PC-9 (cell line): ENCODE data around the gene SIX2. TPM values are rescaled to one million over a fixed set of nuclear protein-coding genes. Genes with fewer than 3 reads are reported as not detected.

ENCODE experiments used
- BruUV-seq: library from RNA; stranded (reverse); fragments of 400-500 nt; replicated peaks from 2 replicates; lab custom pipeline; 2021; lab: Mats Ljungman, UMichigan
- CTCF ChIA-PET: fragments of 300-600 bp; sonication (Branson Sonifier 250); formaldehyde crosslinking; loops from one replicate; lab custom pipeline; 2022; ENCODE audit warnings: antibody characterized with exemption; lab: Charles Lee
- POLR2A ChIA-PET: fragments of 300-600 bp; sonication (Branson Sonifier 250); formaldehyde crosslinking; loops from one replicate; lab custom pipeline; 2022; ENCODE audit warnings: antibody characterized with exemption; ENCODE audit not compliant: unreplicated experiment; lab: Charles Lee
- DNase-seq, 2 experiments: peaks; one replicate each; pipeline versions ENCODE4 v3.0.0 to v3.0.0-alpha.2; 2015 to 2022; ENCODE audit warnings: mixed read lengths in 1 of 2
- H2AFZ ChIP-seq: fragments of 200-600 bp; sonication (generic); 2 replicates; pipeline ENCODE4 v1.8.1; 2017; ENCODE audit warnings: antibody characterized with exemption
- H3F3A ChIP-seq: fragments of 200-600 bp; sonication (generic); 2 replicates; pipeline ENCODE4 v1.8.1; 2017; ENCODE audit warnings: antibody characterized with exemption, mild to moderate bottlenecking, low read depth; ENCODE audit not compliant: insufficient read depth
- H3K27ac ChIP-seq: fragments of 200-600 bp; sonication (generic); 2 replicates; pipeline ENCODE4 v1.6.1; 2016; ENCODE audit warnings: mixed run types
- H3K27me3 ChIP-seq: fragments of 200-600 bp; sonication (generic); 2 replicates; pipeline ENCODE4 v1.6.1; 2016; ENCODE audit warnings: low read depth, mixed run types; ENCODE audit not compliant: insufficient read depth
- H3K36me3 ChIP-seq: fragments of 200-600 bp; sonication (generic); 2 replicates; pipeline ENCODE4 v1.6.1; 2016; ENCODE audit warnings: low read depth, mixed run types
- H3K4me1 ChIP-seq: fragments of 200-600 bp; sonication (generic); replicated peaks from 2 replicates; pipeline ENCODE4 v1.6.1; 2016; ENCODE audit warnings: mixed run types; ENCODE audit not compliant: insufficient read depth
- H3K4me2 ChIP-seq: fragments of 200-600 bp; sonication (generic); 2 replicates; pipeline ENCODE4 v1.6.1; 2017; ENCODE audit warnings: mixed run types
- H3K4me3 ChIP-seq: fragments of 200-600 bp; sonication (generic); 2 replicates; pipeline ENCODE4 v1.6.1; 2016; ENCODE audit warnings: mixed run types
- H3K79me2 ChIP-seq: fragments of 200-600 bp; sonication (generic); 2 replicates; pipeline ENCODE4 v1.6.1; 2017; ENCODE audit warnings: low read depth, mixed run types
- H3K9me2 ChIP-seq: fragments of 200-600 bp; sonication (generic); 2 replicates; pipeline ENCODE4 v1.8.1; 2017; ENCODE audit warnings: mild to moderate bottlenecking; ENCODE audit not compliant: insufficient read depth
- H3K9me3 ChIP-seq: fragments of 200-600 bp; sonication (generic); 2 replicates; pipeline ENCODE4 v1.8.1; 2016; ENCODE audit warnings: low read depth; ENCODE audit not compliant: insufficient read depth
- H4K20me1 ChIP-seq: fragments of 200-600 bp; sonication (generic); 2 replicates; pipeline ENCODE4 v1.8.1; 2017; ENCODE audit not compliant: insufficient read depth
- CTCF ChIP-seq: fragments of 200-600 bp; sonication (generic); conservative IDR thresholded peaks from 2 replicates; pipeline ENCODE4 v1.6.1; 2017; ENCODE audit warnings: mixed run types, antibody characterized with exemption, mild to moderate bottlenecking, moderate library complexity
- EZH2 ChIP-seq: fragments of 200-600 bp; sonication (generic); IDR thresholded peaks from 2 replicates; pipeline ENCODE4 v1.8.0; 2017; ENCODE audit warnings: antibody characterized with exemption, low read depth
- intact Hi-C: fragments of 100-400 bp; cut with micrococcal nuclease; formaldehyde crosslinking; loops from one replicate; pipeline ENCODE4 v1.10.0; 2022; ENCODE audit not compliant: unreplicated experiment
- total RNA-seq: library from RNA; stranded (reverse); gene quantifications from 2 replicates; pipeline ENCODE4 v1.2.3, GENCODE V29; 2021

SIX2 gene
- total RNA-seq, 1 experiment from 2014 or later = 10.2 TPM

GRCh38 chr2:45011121-45011520 lies 1.9 kb upstream of the SIX2 start:
- H3K4me3 ChIP-seq = no peak overlapping the region
- ChIA-PET POLR2A (interaction anchor here (0.6 to 1.0 kb wide), 2 partner anchors 14 to 55 kb away, joined by 4 to 16 read pairs; no protein-coding TSS in a partner anchor), CTCF (no interaction called here)
- H3K79me2 ChIP-seq = peaks cover 19% of the 10 kb centered on the region
- no peaks in the 10 kb centered on the region for H3K9me2 ChIP-seq
- no peaks in the 10 kb centered on the region; the same call in 1 of the 2 replicates for H3F3A ChIP-seq
- no peak for DNase-seq
- intact Hi-C loops = no loop called here
- H3K9me3 ChIP-seq = no peaks in the 10 kb centered on the region
- peak overlapping the region; percentile 89; the same call in 1 of the 2 replicates for H3K4me2 ChIP-seq
- TF ChIP-seq CTCF (no peak), EZH2 (no peak)
- H2AFZ ChIP-seq = no peak overlapping the region
- no peaks in the 10 kb centered on the region for H3K36me3 ChIP-seq
- no peaks in the 10 kb centered on the region for H3K27me3 ChIP-seq
- peaks cover 23% of the 10 kb centered on the region for H3K4me1 ChIP-seq
- H4K20me1 ChIP-seq = no peaks in the 10 kb centered on the region
- no TSS peak for BruUV-seq
- no peak overlapping the region for H3K27ac ChIP-seq

GRCh38 chr2:45010702-45011012 lies 1.4 kb upstream of the SIX2 start:
- Histone ChIP-seq H3K79me2 (peaks cover 19% of the 10 kb centered on the region), H3K36me3 (no peaks in the 10 kb centered on the region), H4K20me1 (no peaks in the 10 kb centered on the region), H3K4me1 (peaks cover 23% of the 10 kb centered on the region), H3K27me3 (no peaks in the 10 kb centered on the region), H3K4me3 (peak overlapping the region; percentile 69), H3K9me2 (no peaks in the 10 kb centered on the region), H3K4me2 (peak overlapping the region; percentile 89), H3K27ac (no peak overlapping the region), H3K9me3 (no peaks in the 10 kb centered on the region), H2AFZ (peak overlapping the region; percentile 89), H3F3A (no peaks in the 10 kb centered on the region; the same call in 1 of the 2 replicates)
- DNase-seq = no peak
- ChIA-PET POLR2A (interaction anchor here (0.6 to 1.0 kb wide), 3 partner anchors 14 to 786 kb away, joined by 3 to 16 read pairs (median 4); no protein-coding TSS in a partner anchor), CTCF (interaction anchor here (0.6 to 1.8 kb wide), 2 partner anchors 14 to 128 kb away, joined by 3 to 5 read pairs; no protein-coding TSS in a partner anchor)
- TF ChIP-seq EZH2 (no peak), CTCF (no peak)
- intact Hi-C loops = no loop called here
- BruUV-seq = no TSS peak

- peak; percentile 67 to 79 for DNase-seq
- TF ChIP-seq CTCF = no peak
- TF ChIP-seq EZH2 = no peak
- no peaks in the 10 kb centered on the region for H3K9me3 ChIP-seq
- no peaks in the 10 kb centered on the region for H3K9me2 ChIP-seq
- H4K20me1 ChIP-seq = no peaks in the 10 kb centered on the region
- peak overlapping the region; percentile 89 for H2AFZ ChIP-seq
- intact Hi-C loops = loop anchor here (1.0 to 5.0 kb wide), 4 partner anchors 29 to 267 kb away; no protein-coding TSS in a partner anchor
- H3K4me3 ChIP-seq = peak overlapping the region; percentile 69
- no peaks in the 10 kb centered on the region; the same call in 1 of the 2 replicates for H3F3A ChIP-seq
- H3K79me2 ChIP-seq = peaks cover 19% of the 10 kb centered on the region
- no peaks in the 10 kb centered on the region for H3K36me3 ChIP-seq
- CTCF ChIA-PET = interaction anchor here (0.6 to 1.8 kb wide), 2 partner anchors 15 to 128 kb away, joined by 3 to 5 read pairs; no protein-coding TSS in a partner anchor
- H3K4me1 ChIP-seq = peaks cover 23% of the 10 kb centered on the region
- H3K27ac ChIP-seq = no peak overlapping the region
- POLR2A ChIA-PET = interaction anchor here (0.6 to 1.0 kb wide), 4 partner anchors 15 to 949 kb away, joined by 3 to 16 read pairs (median 5); no protein-coding TSS in a partner anchor
- no peaks in the 10 kb centered on the region for H3K27me3 ChIP-seq
- BruUV-seq = TSS peak; percentile 78
- peak overlapping the region; percentile 89 for H3K4me2 ChIP-seq
Measured at GRCh38 chr2:45009928-45010701, 863 bp upstream of the SIX2 start.
